GM23248 (cell line): Measurements from ENCODE around the gene MYMK. TPM values are rescaled to one million over a fixed set of nuclear protein-coding genes. Genes with fewer than 3 reads are reported as not detected.
A peak's percentile ranks its signal among the peaks of the same experiment; 100 is the strongest.

Source experiments
- DNase-seq: peaks from one replicate; pipeline ENCODE4 v3.0.0-alpha.2; 2015
- H2AFZ ChIP-seq: fragments of 200-600 bp; sonication (generic); 2 replicates; pipeline ENCODE4 v1.6.1; 2016; ENCODE audit warnings: antibody characterized with exemption
- H3F3A ChIP-seq: fragments of 200-600 bp; sonication (generic); 2 replicates; pipeline ENCODE4 v1.6.1; 2016; ENCODE audit warnings: mild to moderate bottlenecking, antibody characterized with exemption, mixed run types; ENCODE audit not compliant: insufficient read depth
- H3K27ac ChIP-seq: fragments of 200-600 bp; sonication (generic); 2 replicates; pipeline ENCODE4 v1.5.1; 2016; ENCODE audit warnings: mild to moderate bottlenecking
- H3K27me3 ChIP-seq: fragments of 200-600 bp; sonication (generic); replicated peaks from 2 replicates; pipeline ENCODE4 v1.6.1; 2016; ENCODE audit warnings: mild to moderate bottlenecking; ENCODE audit not compliant: insufficient read depth
- H3K36me3 ChIP-seq: fragments of 200-600 bp; sonication (generic); 2 replicates; pipeline ENCODE4 v1.6.1; 2016; ENCODE audit warnings: low read depth, mild to moderate bottlenecking
- H3K4me1 ChIP-seq: fragments of 200-600 bp; sonication (generic); 2 replicates; pipeline ENCODE4 v1.6.1; 2016; ENCODE audit warnings: mild to moderate bottlenecking; ENCODE audit not compliant: insufficient read depth
- H3K4me2 ChIP-seq: fragments of 200-600 bp; sonication (generic); one replicate; pipeline ENCODE4 v1.6.1; 2016; ENCODE audit warnings: mild to moderate bottlenecking; ENCODE audit not compliant: unreplicated experiment
- H3K4me3 ChIP-seq: fragments of 200-600 bp; sonication (generic); 2 replicates; pipeline ENCODE4 v1.5.1; 2016; ENCODE audit warnings: mild to moderate bottlenecking
- H3K79me2 ChIP-seq: fragments of 200-600 bp; sonication (generic); 2 replicates; pipeline ENCODE4 v1.6.1; 2016; ENCODE audit warnings: mild to moderate bottlenecking; ENCODE audit not compliant: insufficient read depth
- H3K9ac ChIP-seq: fragments of 200-600 bp; sonication (generic); 2 replicates; pipeline ENCODE4 v1.6.1; 2016; ENCODE audit warnings: mild to moderate bottlenecking
- H3K9me2 ChIP-seq: fragments of 200-600 bp; sonication (generic); 2 replicates; pipeline ENCODE4 v1.6.1; 2016; ENCODE audit warnings: mixed run types, mild to moderate bottlenecking, moderate library complexity; ENCODE audit not compliant: insufficient read depth
- H3K9me3 ChIP-seq: fragments of 200-600 bp; sonication (generic); one replicate; pipeline ENCODE4 v1.6.1; 2017; ENCODE audit warnings: low read depth
- H4K20me1 ChIP-seq: fragments of 200-600 bp; sonication (generic); 2 replicates; pipeline ENCODE4 v1.6.0; 2016; ENCODE audit not compliant: insufficient read depth
- EZH2 ChIP-seq: fragments of 200-600 bp; sonication (generic); IDR thresholded peaks from 2 replicates; pipeline ENCODE4 v1.6.1; 2018; ENCODE audit warnings: antibody characterized with exemption, mild to moderate bottlenecking; ENCODE audit not compliant: insufficient read depth, poor library complexity, severe bottlenecking
- EZH2phosphoT487 ChIP-seq: fragments of 200-600 bp; sonication (generic); IDR thresholded peaks from 2 replicates; pipeline ENCODE4 v1.6.1; 2018; ENCODE audit warnings: antibody characterized with exemption, moderate library complexity, mild to moderate bottlenecking, low read depth; ENCODE audit not compliant: insufficient read depth
- WGBS, 2 experiments: methylation state at CpG; one replicate each; pipeline ENCODE4 v1.1.6; 2015 to 2017; ENCODE audit warnings: low lambda C conversion rate in 2 of 2, low coverage in 1 of 2; ENCODE audit errors: missing lambda C conversion rate in 2 of 2; 5-methylcytosine and 5-hydroxymethylcytosine counted together
- in situ Hi-C: fragments of 300-500 bp; cut with MboI; formaldehyde crosslinking; loops from 2 replicates; pipeline ENCODE4 v1.15.0; 2020
- polyA plus RNA-seq: library from polyadenylated mRNA; unstranded; fragments of >200 nt; fragmentation: Nextera tagmentation; extraction: Ambion mirVana; gene quantifications from 2 replicates; pipeline ENCODE4 v1.2.1, GENCODE V29; 2016
- total RNA-seq: library from RNA; depleted of rRNA; stranded (reverse); fragments of >200 nt; shearing (Covaris generic); gene quantifications from 2 replicates; pipeline ENCODE4 v1.2.3, GENCODE V29; 2014

Gene MYMK
- total and polyA plus RNA-seq, 2 experiments from 2014 or later = not detected

- no peak overlapping the region for H3K9ac ChIP-seq
- H3K27me3 ChIP-seq = peaks cover 2% of the 10 kb centered on the region; the same call in 1 of the 2 replicates
- no peaks in the 10 kb centered on the region for H4K20me1 ChIP-seq
- no peak overlapping the region for H3K4me2 ChIP-seq
- H2AFZ ChIP-seq = no peak overlapping the region
- H3K4me3 ChIP-seq = no peak overlapping the region
- no peak overlapping the region for H3K27ac ChIP-seq
- no peaks in the 10 kb centered on the region for H3K9me3 ChIP-seq
- in situ Hi-C loops = loop anchor here (5.0 to 25.0 kb wide), 2 partner anchors 298 to 448 kb away; partner anchors contain the start of gene GTF3C5
- WGBS, 2 experiments = 51 to 58% methylated on average over 21 to 22 of the region's 22 CpGs
- H3K4me1 ChIP-seq = no peaks in the 10 kb centered on the region
- H3K9me2 ChIP-seq = no peaks in the 10 kb centered on the region
- H3K79me2 ChIP-seq = no peaks in the 10 kb centered on the region
- no peak for TF ChIP-seq EZH2
- no peak for TF ChIP-seq EZH2phosphoT487
- H3K36me3 ChIP-seq = no peaks in the 10 kb centered on the region
- H3F3A ChIP-seq = no peaks in the 10 kb centered on the region
- no peak for DNase-seq
These were observed 39.9 kb downstream of the MYMK start for GRCh38 chr9:133484671-133485437.

DNA sequence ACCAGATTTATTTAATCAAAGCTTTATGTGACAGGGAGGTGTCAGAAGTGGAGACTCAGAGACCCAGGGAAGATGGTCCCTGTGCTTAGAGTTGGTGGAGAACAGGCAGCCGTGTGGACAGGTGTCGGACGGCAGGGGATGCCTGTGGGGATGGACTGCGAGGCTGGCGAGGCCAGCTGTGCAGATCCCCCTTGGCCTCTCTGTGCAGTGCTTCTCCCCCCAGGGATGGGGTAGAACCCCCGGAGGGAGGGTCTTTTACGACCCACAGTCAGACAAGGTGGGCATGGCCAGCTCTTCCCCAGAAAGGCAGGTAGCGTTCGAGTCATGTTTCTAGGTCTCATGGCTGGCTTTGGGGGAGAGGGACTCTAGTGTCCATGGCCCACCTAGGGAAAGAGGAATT, 41.1 kb downstream of the MYMK start:
- Histone ChIP-seq H3K9me2 (no peaks in the 10 kb centered on the region), H3F3A (no peaks in the 10 kb centered on the region), H3K4me2 (no peak overlapping the region), H3K79me2 (no peaks in the 10 kb centered on the region), H3K4me3 (no peak overlapping the region), H3K4me1 (no peaks in the 10 kb centered on the region), H2AFZ (no peak overlapping the region), H3K9ac (no peak overlapping the region), H3K27ac (no peak overlapping the region), H4K20me1 (no peaks in the 10 kb centered on the region), H3K9me3 (no peaks in the 10 kb centered on the region), H3K36me3 (no peaks in the 10 kb centered on the region), H3K27me3 (no peaks in the 10 kb centered on the region)
- in situ Hi-C loops = loop anchor here (25.0 kb wide), 1 partner anchor 446 kb away; the partner anchor contains the start of gene GTF3C5
- no peak for TF ChIP-seq EZH2phosphoT487
- no peak for TF ChIP-seq EZH2
- WGBS, 2 experiments = 91 to 96% methylated on average over 8 to 9 of the region's 9 CpGs
- no peak for DNase-seq

DNA sequence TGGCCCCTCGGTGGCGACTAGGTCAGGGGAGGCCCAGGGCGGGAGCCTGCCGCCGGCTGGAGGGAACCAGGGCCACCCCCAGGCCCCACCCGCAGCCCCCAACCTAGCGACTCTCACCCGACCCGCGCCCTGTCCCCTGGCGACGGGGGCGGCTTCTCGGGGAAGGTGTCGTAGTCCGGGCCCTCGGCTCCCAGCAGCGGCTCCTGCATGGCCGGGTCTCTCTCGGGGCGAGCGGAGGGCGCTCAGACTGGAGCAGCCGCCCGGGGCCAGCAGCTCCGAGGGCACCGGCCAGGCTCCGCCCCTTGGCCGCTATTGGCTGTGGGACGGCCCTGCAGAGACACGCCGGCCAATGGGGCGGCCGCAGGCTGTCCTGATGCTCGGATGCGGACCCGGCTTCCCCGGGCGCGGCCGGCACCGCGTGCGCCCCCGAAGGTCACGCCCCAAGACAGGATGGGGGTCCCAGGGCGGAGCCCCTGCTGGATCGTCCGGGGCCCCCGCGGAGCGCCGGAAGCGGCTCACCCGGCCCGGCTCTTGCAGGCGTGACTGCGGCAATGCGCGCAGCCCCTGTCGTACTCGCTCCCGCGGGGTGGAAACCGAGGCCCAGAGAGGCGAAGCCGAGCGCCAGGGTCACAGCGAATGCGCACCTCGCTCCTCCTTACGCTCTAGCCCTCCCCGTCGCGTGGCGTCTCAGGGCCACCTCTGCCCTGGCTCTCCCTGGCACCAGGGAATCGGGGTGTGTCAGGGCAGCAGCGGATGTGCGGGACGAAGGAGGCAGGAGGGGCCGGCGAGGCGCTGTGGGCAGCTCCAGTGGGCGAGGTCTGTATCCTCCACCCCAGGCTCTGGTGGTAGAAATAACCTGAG, 45.7 kb downstream of the MYMK start, which contains the start of gene SLC2A6:
Gene SLC2A6 (minus strand): TSS at position 249 of the 861 bp plus-strand sequence. CDS start 40 bp downstream, at position 209.
- Histone ChIP-seq H3K79me2 (no peaks in the 10 kb centered on the region), H3K27me3 (no peaks in the 10 kb centered on the region), H3K4me2 (peak within 1 kb of the TSS; percentile 88), H3F3A (no peaks in the 10 kb centered on the region), H3K27ac (no peak within 1 kb of the TSS), H3K9me2 (no peaks in the 10 kb centered on the region), H3K36me3 (no peaks in the 10 kb centered on the region), H4K20me1 (no peaks in the 10 kb centered on the region), H3K9me3 (no peaks in the 10 kb centered on the region), H3K4me1 (no peaks in the 10 kb centered on the region), H3K9ac (peak within 1 kb of the TSS; percentile 77), H2AFZ (peak within 1 kb of the TSS; percentile 98), H3K4me3 (peak within 1 kb of the TSS; percentile 75)
- TF ChIP-seq EZH2phosphoT487 = no peak
- TF ChIP-seq EZH2 = no peak
- peak; percentile 93 for DNase-seq
- WGBS, 2 experiments = 1 to 2% methylated on average over 57 to 79 of the region's 84 CpGs
- in situ Hi-C loops = loop anchor here (25.0 kb wide), 1 partner anchor 442 kb away; the partner anchor contains the start of gene GTF3C5
